HepG2 (cell line): ENCODE results near the gene COQ10B. TPM values are rescaled to one million over a fixed set of nuclear protein-coding genes. Genes with fewer than 3 reads are reported as not detected.

Experiments
- ARID2 ChIP-seq: sonication (generic); formaldehyde crosslinking; IDR thresholded peaks from 2 replicates; pipeline ENCODE4 v1.8.1; 2022; ENCODE audit warnings: mild to moderate bottlenecking, missing genetic modification reagents, borderline replicate concordance
- ASH2L ChIP-seq: fragments of 300-600, 200-600 bp; sonication (generic); IDR thresholded peaks from 2 replicates; pipeline ENCODE4 v1.7.0; 2017; ENCODE audit warnings: low read depth, mild to moderate bottlenecking, moderate library complexity, mixed read lengths, low read length; ENCODE audit not compliant: insufficient read length
- ATF2 ChIP-seq: sonication (generic); formaldehyde crosslinking; IDR thresholded peaks from 2 replicates; pipeline ENCODE4 v1.4.0; 2020; ENCODE audit warnings: missing genetic modification reagents
- GLI4 ChIP-seq: sonication (generic); formaldehyde crosslinking; IDR thresholded peaks from 2 replicates; pipeline ENCODE4 v1.5.1; 2020; ENCODE audit warnings: missing genetic modification reagents, mild to moderate bottlenecking, moderate library complexity, borderline replicate concordance
- MED8 ChIP-seq: sonication (generic); formaldehyde crosslinking; IDR thresholded peaks from 2 replicates; pipeline ENCODE4 v1.8.1; 2023; ENCODE audit warnings: mild to moderate bottlenecking, missing genetic modification reagents; ENCODE audit not compliant: insufficient replicate concordance
- NCOA2 ChIP-seq: sonication (generic); formaldehyde crosslinking; IDR thresholded peaks from 2 replicates; pipeline ENCODE4 v1.8.0; 2022; ENCODE audit warnings: inconsistent platforms
- PAWR ChIP-seq: sonication (generic); formaldehyde crosslinking; IDR thresholded peaks from 2 replicates; pipeline ENCODE4 v1.4.0; 2020; ENCODE audit warnings: missing genetic modification reagents, mild to moderate bottlenecking, borderline replicate concordance
- PHF20 ChIP-seq: sonication (generic); formaldehyde crosslinking; IDR thresholded peaks from 2 replicates; pipeline ENCODE4 v1.5.0; 2020; ENCODE audit warnings: mild to moderate bottlenecking, missing genetic modification reagents
- PLSCR1 ChIP-seq: sonication (generic); formaldehyde crosslinking; IDR thresholded peaks from 2 replicates; pipeline ENCODE4 v1.5.0; 2020; ENCODE audit warnings: missing genetic modification reagents, mild to moderate bottlenecking, borderline replicate concordance
- SP2 ChIP-seq: sonication (generic); formaldehyde crosslinking; IDR thresholded peaks from 2 replicates; pipeline ENCODE4 v1.5.1; 2020; ENCODE audit warnings: mild to moderate bottlenecking, missing genetic modification reagents
- SP5 ChIP-seq: IDR thresholded peaks from 2 replicates; pipeline ENCODE4 v1.6.1; 2016; ENCODE audit warnings: low read depth, borderline replicate concordance
- SPEN ChIP-seq: sonication (generic); formaldehyde crosslinking; IDR thresholded peaks from 2 replicates; pipeline ENCODE4 v1.5.1; 2020; ENCODE audit warnings: low read depth, mild to moderate bottlenecking, missing genetic modification reagents
- STAT6 ChIP-seq: sonication (generic); formaldehyde crosslinking; IDR thresholded peaks from 2 replicates; pipeline ENCODE4 v1.4.0; 2020; ENCODE audit warnings: missing genetic modification reagents, mild to moderate bottlenecking, borderline replicate concordance
- SUZ12 ChIP-seq: fragments of 150-350 bp; IDR thresholded peaks from 2 replicates; pipeline ENCODE4 v1.6.1; 2014; ENCODE audit warnings: low read depth, low read length
- TFAP4 ChIP-seq: sonication (generic); IDR thresholded peaks from 2 replicates; pipeline ENCODE4 v1.6.1; 2016; ENCODE audit warnings: low read depth, borderline replicate concordance
- ZKSCAN5 ChIP-seq: sonication (generic); formaldehyde crosslinking; IDR thresholded peaks from 2 replicates; pipeline ENCODE4 v1.5.1; 2020; ENCODE audit warnings: mild to moderate bottlenecking, missing genetic modification reagents
- ZNF713 ChIP-seq: sonication (generic); formaldehyde crosslinking; IDR thresholded peaks from 2 replicates; pipeline ENCODE4 v1.4.0; 2020; ENCODE audit warnings: mild to moderate bottlenecking, missing genetic modification reagents
- ZNF800 ChIP-seq: sonication (generic); formaldehyde crosslinking; IDR thresholded peaks from 2 replicates; pipeline ENCODE4 v1.4.0; 2020; ENCODE audit warnings: missing genetic modification reagents
- ZSCAN30 ChIP-seq: sonication (generic); formaldehyde crosslinking; IDR thresholded peaks from 2 replicates; pipeline ENCODE4 v1.5.0; 2020; ENCODE audit warnings: mild to moderate bottlenecking, missing genetic modification reagents
- polyA plus RNA-seq, 8 experiments: library from polyadenylated mRNA; depleted of rRNA in 3 of 8; stranded (reverse) in 7 of 8; unstranded in 1 of 8; fragments of >200 nt; fragmentation: Illumina TruSeq in 4 of 8; extraction: Trizol in 4 of 8; gene quantifications; 2 replicates each; pipeline versions ENCODE4 v1.2.1 to v1.2.3, GENCODE V29; 2011 to 2016; ENCODE audit warnings: low read depth in 4 of 8, missing spikeins in 1 of 8, mixed read lengths in 1 of 8; ENCODE audit not compliant: insufficient read depth in 1 of 8
- total RNA-seq, 5 experiments: library from RNA; depleted of rRNA; stranded (reverse); fragments of >200 nt; fragmentation: Illumina TruSeq; extraction: Trizol; gene quantifications; 2 replicates each; pipeline ENCODE4 v1.2.3, GENCODE V29; 2016; ENCODE audit warnings: low read depth in 1 of 5

Gene COQ10B
- total and polyA plus RNA-seq, 2 of the 13 experiments (the other 11 are each of a cell fraction or from before 2014, with no cell fraction given) = 4.6 to 34.9 TPM

- TF ChIP-seq ZSCAN30 (CRISPR knock-in tag) (peak; percentile 90; the same call in 1 of the 2 replicates), MED8 (CRISPR knock-in tag) (peak; percentile 91), ZKSCAN5 (CRISPR knock-in tag) (no peak; the same call in 1 of the 2 replicates), SPEN (CRISPR knock-in tag) (peak; percentile 100), TFAP4 (peak; percentile 98), PLSCR1 (CRISPR knock-in tag) (no peak; the same call in 1 of the 2 replicates), STAT6 (CRISPR knock-in tag) (peak; percentile 98), SP2 (CRISPR knock-in tag) (peak; percentile 61), ZNF713 (CRISPR knock-in tag) (peak; percentile 95), ATF2 (peak; percentile 97), SUZ12 (no peak), ZNF800 (CRISPR knock-in tag) (peak; percentile 87), PAWR (0 out of 2 replicates have a peak, but pooled peaks have one; percentile 25), ASH2L (peak; percentile 99), SP5 (CRISPR knock-in tag) (peak; percentile 99), PHF20 (CRISPR knock-in tag) (peak; percentile 90), ARID2 (CRISPR knock-in tag) (peak; percentile 100), GLI4 (CRISPR knock-in tag) (peak; percentile 71), NCOA2 (CRISPR knock-in tag) (peak; percentile 87)
These were observed 62.5 kb downstream of the COQ10B start, which contains the start of gene MOB4 (continued) for GRCh38 chr2:197515739-197516392.
